LNCaP clone FGC (cell line): ENCODE measurements around the gene TPBG.

Experiments used
- DNase-seq: peaks from one replicate; pipeline ENCODE4 v3.0.0-alpha.2; 2011; ENCODE audit warnings: low read depth
- H3K4me3 ChIP-seq: 2 replicates; pipeline ENCODE4 v1.5.1; 2011; ENCODE audit warnings: mild to moderate bottlenecking, low read depth, low read length, control low read depth
- CTCF ChIP-seq: IDR thresholded peaks from 2 replicates; pipeline ENCODE4 v1.5.1; 2012; ENCODE audit warnings: mild to moderate bottlenecking; ENCODE audit not compliant: control insufficient read depth, insufficient read depth; ENCODE audit errors: extremely low read depth

TPBG gene

GRCh38 chr6:82337688-82338257 lies 25.8 kb upstream of the TPBG start:
- H3K4me3 ChIP-seq = no peak overlapping the region
- DNase-seq = peak; percentile 13
- TF ChIP-seq CTCF = peak; percentile 14; the same call in 1 of the 2 replicates

- peak; percentile 38 for TF ChIP-seq CTCF
- no peak for DNase-seq
- H3K4me3 ChIP-seq = no peak overlapping the region
These were observed 15.5 kb upstream of the TPBG start for GRCh38 chr6:82348130-82348529.

GRCh38 chr6:82353848-82354247 lies 9.8 kb upstream of the TPBG start:
- no peak overlapping the region for H3K4me3 ChIP-seq
- TF ChIP-seq CTCF = no peak
- DNase-seq = no peak

- H3K4me3 ChIP-seq = no peak overlapping the region
- no peak for TF ChIP-seq CTCF
- DNase-seq = no peak
These were observed 3.1 kb upstream of the TPBG start for GRCh38 chr6:82360552-82360951.

GRCh38 chr6:82361631-82362030 lies 2.0 kb upstream of the TPBG start:
- no peak for TF ChIP-seq CTCF
- no peak for DNase-seq
- no peak overlapping the region for H3K4me3 ChIP-seq

- no peak overlapping the region for H3K4me3 ChIP-seq
- TF ChIP-seq CTCF = no peak
- no peak for DNase-seq
These were observed 1.5 kb upstream of the TPBG start for GRCh38 chr6:82362144-82362543.

- TF ChIP-seq CTCF = no peak
- DNase-seq = no peak
- no peak overlapping the region for H3K4me3 ChIP-seq
These were observed 664 bp upstream of the TPBG start for GRCh38 chr6:82362878-82363427.
